Caco-2 (cell line): ENCODE measurements around the gene SMYD3. TPM values are rescaled to one million over a fixed set of nuclear protein-coding genes. Genes with fewer than 3 reads are reported as not detected.

Source experiments
- BruUV-seq: library from RNA; stranded (reverse); fragments of 400-500 nt; replicated peaks from 2 replicates; lab custom pipeline; 2021; lab: Mats Ljungman, UMichigan
- CTCF ChIA-PET: fragments of 300-600 bp; sonication (Branson Sonifier 250); formaldehyde crosslinking; loops from one replicate; lab custom pipeline; 2022; ENCODE audit warnings: antibody characterized with exemption; lab: Charles Lee
- POLR2A ChIA-PET: fragments of 300-600 bp; sonication (Branson Sonifier 250); formaldehyde crosslinking; loops from one replicate; lab custom pipeline; 2022; ENCODE audit warnings: antibody characterized with exemption; lab: Charles Lee
- DNase-seq, 2 experiments: peaks; one replicate each; pipeline versions ENCODE4 v3.0.0 to v3.0.0-alpha.2; 2020 to 2022
- H3K27me3 ChIP-seq: replicated peaks from 2 replicates; pipeline ENCODE4 v1.6.0; 2011; ENCODE audit warnings: low read length; ENCODE audit not compliant: control insufficient read depth, insufficient read depth
- H3K36me3 ChIP-seq: 2 replicates; pipeline ENCODE4 v1.5.1; 2011; ENCODE audit warnings: low read length; ENCODE audit not compliant: control insufficient read depth, insufficient read depth
- H3K4me1 ChIP-seq: fragments of 250-450 bp; sonication (Bioruptor Pico); 2 replicates; pipeline ENCODE4 v1.5.1; 2020; ENCODE audit warnings: mild to moderate bottlenecking
- H3K4me3 ChIP-seq: 2 replicates; pipeline ENCODE4 v1.5.1; 2011; ENCODE audit warnings: low read depth, mild to moderate bottlenecking, control low read depth, low read length
- H3K9me3 ChIP-seq: fragments of 250-450 bp; sonication (Bioruptor Pico); 2 replicates; pipeline ENCODE4 v1.5.1; 2020; ENCODE audit warnings: mild to moderate bottlenecking, moderate library complexity
- H3K27ac Mint-ChIP-seq: one replicate; pipeline ENCODE4 v1.8.0; 2022; ENCODE audit warnings: mixed read lengths; ENCODE audit not compliant: unreplicated experiment
- H3K27me3 Mint-ChIP-seq: one replicate; pipeline ENCODE4 v1.8.0; 2022; ENCODE audit warnings: mixed read lengths; ENCODE audit not compliant: insufficient read depth, unreplicated experiment
- H3K36me3 Mint-ChIP-seq: one replicate; pipeline ENCODE4 v1.8.0; 2022; ENCODE audit warnings: mild to moderate bottlenecking, mixed read lengths; ENCODE audit not compliant: insufficient read depth, unreplicated experiment
- H3K4me1 Mint-ChIP-seq: one replicate; pipeline ENCODE4 v1.8.0; 2022; ENCODE audit warnings: low read depth, mixed read lengths; ENCODE audit not compliant: unreplicated experiment
- H3K4me3 Mint-ChIP-seq: one replicate; pipeline ENCODE4 v1.8.0; 2022; ENCODE audit warnings: mild to moderate bottlenecking, moderate library complexity, mixed read lengths; ENCODE audit not compliant: unreplicated experiment
- H3K9me3 Mint-ChIP-seq: one replicate; pipeline ENCODE4 v1.8.0; 2022; ENCODE audit warnings: mixed read lengths; ENCODE audit not compliant: unreplicated experiment
- intact Hi-C: fragments of 100-400 bp; cut with micrococcal nuclease; formaldehyde crosslinking; loops from one replicate; pipeline ENCODE4 v1.10.0; 2022; ENCODE audit not compliant: unreplicated experiment
- total RNA-seq: library from RNA; stranded (reverse); gene quantifications from 2 replicates; pipeline ENCODE4 v1.2.3, GENCODE V29; 2022
- TF ChIP-seq, protein P1 (sequence below), 2 experiments: fragments of 200-600 bp in 1 of 2; IDR thresholded peaks; 1 replicate in 1 of 2; 2 replicates in 1 of 2; pipeline versions ENCODE4 v1.5.1 to v1.8.0; 2011 to 2022; ENCODE audit warnings: antibody characterized with exemption in 1 of 2, control low read depth in 1 of 2, inconsistent platforms in 1 of 2, low read depth in 1 of 2, low read length in 1 of 2, mild to moderate bottlenecking in 1 of 2, moderate library complexity in 1 of 2; ENCODE audit not compliant: insufficient read depth in 1 of 2, severe bottlenecking in 1 of 2, unreplicated experiment in 1 of 2

SMYD3 gene
- total RNA-seq, 1 experiment from 2014 or later = 33.0 TPM

DNA sequence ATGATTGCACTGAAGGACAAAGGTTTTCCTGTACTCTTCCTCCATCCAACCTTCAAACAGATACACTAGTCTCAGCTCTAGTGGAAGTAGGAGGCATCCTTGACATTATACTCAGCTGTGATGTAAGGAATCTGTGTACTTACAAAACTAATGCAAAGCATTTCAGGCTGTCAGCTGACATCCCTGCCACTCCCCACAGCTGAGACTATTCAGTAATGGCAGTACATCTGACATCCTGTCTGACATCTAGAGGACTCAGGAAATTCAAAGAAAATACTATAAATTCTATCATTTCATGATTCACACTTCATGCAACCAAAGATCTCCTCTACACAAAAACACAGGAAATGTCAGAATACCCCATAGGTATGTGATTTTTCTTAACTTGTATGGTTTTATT is 325.8 kb downstream of the SMYD3 start:
- H3K36me3 ChIP-seq = no peaks in the 10 kb centered on the region
- TF ChIP-seq, protein P1, sequence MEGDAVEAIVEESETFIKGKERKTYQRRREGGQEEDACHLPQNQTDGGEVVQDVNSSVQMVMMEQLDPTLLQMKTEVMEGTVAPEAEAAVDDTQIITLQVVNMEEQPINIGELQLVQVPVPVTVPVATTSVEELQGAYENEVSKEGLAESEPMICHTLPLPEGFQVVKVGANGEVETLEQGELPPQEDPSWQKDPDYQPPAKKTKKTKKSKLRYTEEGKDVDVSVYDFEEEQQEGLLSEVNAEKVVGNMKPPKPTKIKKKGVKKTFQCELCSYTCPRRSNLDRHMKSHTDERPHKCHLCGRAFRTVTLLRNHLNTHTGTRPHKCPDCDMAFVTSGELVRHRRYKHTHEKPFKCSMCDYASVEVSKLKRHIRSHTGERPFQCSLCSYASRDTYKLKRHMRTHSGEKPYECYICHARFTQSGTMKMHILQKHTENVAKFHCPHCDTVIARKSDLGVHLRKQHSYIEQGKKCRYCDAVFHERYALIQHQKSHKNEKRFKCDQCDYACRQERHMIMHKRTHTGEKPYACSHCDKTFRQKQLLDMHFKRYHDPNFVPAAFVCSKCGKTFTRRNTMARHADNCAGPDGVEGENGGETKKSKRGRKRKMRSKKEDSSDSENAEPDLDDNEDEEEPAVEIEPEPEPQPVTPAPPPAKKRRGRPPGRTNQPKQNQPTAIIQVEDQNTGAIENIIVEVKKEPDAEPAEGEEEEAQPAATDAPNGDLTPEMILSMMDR (IDR thresholded peaks at IDR 0.05; ENCODE audit: insufficient read depth in 1 of 2, low read depth in 1 of 2, low read length in 1 of 2, severe bottlenecking in 1 of 2, unreplicated experiment in 1 of 2) = no peak
- Mint-ChIP-seq H3K36me3 (no peaks in the 10 kb centered on the region), H3K4me3 (no peak overlapping the region), H3K4me1 (no peaks in the 10 kb centered on the region), H3K27ac (no peak overlapping the region), H3K27me3 (no peaks in the 10 kb centered on the region), H3K9me3 (no peaks in the 10 kb centered on the region)
- no TSS peak for BruUV-seq
- H3K4me1 ChIP-seq = peaks cover 7% of the 10 kb centered on the region
- POLR2A ChIA-PET = no interaction called here
- DNase-seq = no peak
- H3K4me3 ChIP-seq = no peak overlapping the region
- no peaks in the 10 kb centered on the region for H3K27me3 ChIP-seq
- CTCF ChIA-PET = no interaction called here
- no peaks in the 10 kb centered on the region for H3K9me3 ChIP-seq
- intact Hi-C loops = no loop called here

DNA sequence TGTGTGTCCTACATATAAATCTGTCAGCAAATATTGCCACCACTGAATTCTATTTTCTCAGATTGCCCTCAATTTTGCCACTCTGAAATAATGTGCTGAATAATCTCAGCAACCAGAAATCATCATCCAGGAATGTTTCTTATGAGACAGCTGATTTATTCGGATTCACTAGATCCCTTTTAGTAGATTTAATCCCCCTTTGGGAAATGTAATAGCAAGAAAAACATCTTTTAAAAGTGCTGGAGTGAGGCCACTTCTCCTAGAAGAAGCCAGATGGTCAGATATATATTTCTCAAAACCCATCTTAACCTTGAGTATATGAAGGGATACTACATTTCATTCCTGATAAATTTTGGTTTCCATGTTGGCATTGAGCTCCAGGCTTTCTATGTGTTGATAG is 327.7 kb downstream of the SMYD3 start:
- H3K36me3 Mint-ChIP-seq = no peaks in the 10 kb centered on the region
- H3K27me3 Mint-ChIP-seq = no peaks in the 10 kb centered on the region
- no peak overlapping the region for H3K4me3 Mint-ChIP-seq
- Histone ChIP-seq H3K4me3 (no peak overlapping the region), H3K36me3 (no peaks in the 10 kb centered on the region), H3K9me3 (no peaks in the 10 kb centered on the region), H3K4me1 (peaks cover 8% of the 10 kb centered on the region), H3K27me3 (no peaks in the 10 kb centered on the region)
- POLR2A ChIA-PET = no interaction called here
- no TSS peak for BruUV-seq
- DNase-seq = no peak
- intact Hi-C loops = no loop called here
- TF ChIP-seq, protein P1 (IDR thresholded peaks at IDR 0.05; ENCODE audit: insufficient read depth in 1 of 2, low read depth in 1 of 2, low read length in 1 of 2, severe bottlenecking in 1 of 2, unreplicated experiment in 1 of 2) = no peak
- H3K4me1 Mint-ChIP-seq = no peaks in the 10 kb centered on the region
- no peaks in the 10 kb centered on the region for H3K9me3 Mint-ChIP-seq
- no peak overlapping the region for H3K27ac Mint-ChIP-seq
- CTCF ChIA-PET = no interaction called here

DNA sequence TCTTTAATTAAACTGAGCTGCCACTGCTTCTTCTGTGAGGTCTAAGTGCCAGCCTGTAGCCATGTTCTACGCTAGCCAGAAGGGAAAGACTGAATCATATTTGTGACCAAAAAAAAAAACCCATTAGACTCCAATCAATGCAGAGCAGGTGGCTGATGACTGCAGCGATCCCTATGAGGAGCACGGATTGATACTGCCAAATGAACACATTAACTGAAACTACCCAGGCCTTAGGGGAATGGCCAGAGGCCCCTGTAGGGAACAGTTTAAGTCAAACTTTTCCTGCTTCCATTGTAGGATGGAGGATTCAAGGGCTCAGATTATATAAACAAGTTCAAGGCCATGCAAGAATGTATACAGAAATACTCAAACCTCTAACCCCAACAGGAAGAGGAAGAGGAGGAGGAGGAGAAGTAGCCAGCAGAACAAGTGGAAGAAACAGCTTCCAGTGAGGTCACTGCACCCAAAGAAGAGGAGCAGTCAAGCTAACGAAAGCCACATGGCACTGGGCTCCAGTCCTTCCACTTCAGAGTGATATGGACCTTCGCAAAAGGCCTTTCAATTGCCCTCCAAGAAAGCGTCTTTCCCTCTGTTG is 328.3 kb downstream of the SMYD3 start:
- no peak overlapping the region for H3K4me3 ChIP-seq
- no TSS peak for BruUV-seq
- no peak overlapping the region for H3K4me3 Mint-ChIP-seq

More for the DNA sequence above, 328.3 kb downstream of the SMYD3 start:
- Mint-ChIP-seq H3K27me3 (no peaks in the 10 kb centered on the region), H3K27ac (no peak overlapping the region), H3K4me1 (no peaks in the 10 kb centered on the region), H3K36me3 (no peaks in the 10 kb centered on the region), H3K9me3 (no peaks in the 10 kb centered on the region)
- ChIA-PET POLR2A (no interaction called here), CTCF (no interaction called here)
- Histone ChIP-seq H3K9me3 (no peaks in the 10 kb centered on the region), H3K4me1 (peaks cover 8% of the 10 kb centered on the region), H3K27me3 (no peaks in the 10 kb centered on the region), H3K36me3 (no peaks in the 10 kb centered on the region)
- intact Hi-C loops = no loop called here
- no peak for DNase-seq
- TF ChIP-seq, protein P1 (IDR thresholded peaks at IDR 0.05; ENCODE audit: insufficient read depth in 1 of 2, low read depth in 1 of 2, low read length in 1 of 2, severe bottlenecking in 1 of 2, unreplicated experiment in 1 of 2) = no peak
